Left lung (tissue), 10 donors: ENCODE data around the gene SBF1. TPM values are rescaled to one million over a fixed set of nuclear protein-coding genes. Genes with fewer than 3 reads are reported as not detected.

Experiments used
- ATAC-seq: fragments of 200-7000 bp; cut with Tn5 transposase; one replicate; pipeline ENCODE4 v1.9.1; 2020; ENCODE audit warnings: moderate library complexity
- DNase-seq, 4 donors: peaks; one replicate each; pipeline ENCODE4 v3.0.0-alpha.2; 2013 to 2020
- H3K27ac ChIP-seq, 2 donors: fragments of 200-600 bp; sonication (generic) in 1 of 2; one replicate each; pipeline versions ENCODE4 v1.5.0 to v1.8.0; 2020 to 2021
- H3K27me3 ChIP-seq, 2 donors: fragments of 200-600 bp; sonication (generic) in 1 of 2; one replicate each; pipeline versions ENCODE4 v1.5.0 to v1.8.0; 2020 to 2021
- H3K36me3 ChIP-seq, 2 donors: fragments of 200-600 bp; sonication (generic) in 1 of 2; one replicate each; pipeline versions ENCODE4 v1.5.0 to v1.8.0; 2020 to 2021
- H3K4me1 ChIP-seq, 2 donors: fragments of 200-600 bp; one replicate each; pipeline ENCODE4 v1.8.0; 2021
- H3K4me3 ChIP-seq, 2 donors: fragments of 200-600 bp; sonication (generic) in 1 of 2; one replicate each; pipeline versions ENCODE4 v1.5.0 to v1.8.0; 2020 to 2021; ENCODE audit warnings: mild to moderate bottlenecking in 1 of 2
- H3K9me3 ChIP-seq, 2 donors: fragments of 200-600 bp; sonication (generic) in 1 of 2; one replicate each; pipeline versions ENCODE4 v1.5.0 to v1.8.0; 2020 to 2021
- intact Hi-C, 2 donors: fragments of 100-400 bp; cut with DNase I; formaldehyde crosslinking; loops; one replicate each; pipeline versions ENCODE4 v1.11.2 to v1.14.2; 2022
- polyA plus RNA-seq, 6 donors: library from polyadenylated mRNA; unstranded; fragments of 120-200 nt; gene quantifications; one replicate each; pipeline ENCODE4 v1.2.1, GENCODE V29; 2013; ENCODE audit not compliant: insufficient read length in 6 of 6
- total RNA-seq, 2 donors: library from RNA; stranded (reverse); fragmentation: NEBNext Ultra II Directional; extraction: Animal tissue kit (Norgen Biotek cat#: 25700); gene quantifications; one replicate each; pipeline ENCODE4 v1.2.1, GENCODE V29; 2021
- TF ChIP-seq, protein P1 (sequence below), 2 donors: fragments of 200-600 bp; sonication (generic) in 1 of 2; IDR thresholded peaks; one replicate each; pipeline versions ENCODE4 v1.5.0 to v1.8.0; 2021; ENCODE audit warnings: antibody characterized with exemption in 2 of 2
- donor health status: DM: no; HTN: yes; CAD: no.
- donor health status: DM: no; HTN: no; CAD: no.

The SBF1 gene
- total and polyA plus RNA-seq, 8 donors, result 31.6 to 69.9 (median 41.9) TPM

DNA sequence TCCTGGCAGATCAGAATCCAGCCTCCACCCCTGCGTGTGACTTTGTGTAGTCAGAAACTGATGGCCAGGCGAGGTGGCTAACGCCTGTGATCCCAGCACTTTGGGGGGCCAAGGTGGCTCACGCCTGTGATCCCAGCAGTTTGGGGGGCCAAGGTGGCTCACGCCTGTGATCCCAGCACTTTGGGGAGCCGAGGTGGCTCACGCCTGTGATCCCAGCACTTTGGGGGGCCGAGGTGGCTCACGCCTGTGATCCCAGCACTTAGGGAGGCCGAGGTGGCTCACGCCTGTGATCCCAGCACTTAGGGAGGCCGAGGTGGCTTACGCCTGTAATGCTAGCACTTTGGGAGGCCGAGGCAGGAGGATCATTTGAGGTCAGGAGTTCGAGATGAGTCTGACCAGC, 38.3 kb upstream of the SBF1 start:
- ATAC-seq (no peak), DNase-seq (no peak)
- peaks cover 0 to 29% of the 10 kb centered on the region in 2 donors for H3K36me3 ChIP-seq
- H3K4me1 ChIP-seq, result peaks cover 10 to 19% of the 10 kb centered on the region in 2 donors
- H3K4me3 ChIP-seq, result no peak overlapping the region
- H3K27ac ChIP-seq, result no peak overlapping the region
- intact Hi-C loops, result no loop called here
- H3K27me3 ChIP-seq, result no peaks in the 10 kb centered on the region
- TF ChIP-seq, protein P1, sequence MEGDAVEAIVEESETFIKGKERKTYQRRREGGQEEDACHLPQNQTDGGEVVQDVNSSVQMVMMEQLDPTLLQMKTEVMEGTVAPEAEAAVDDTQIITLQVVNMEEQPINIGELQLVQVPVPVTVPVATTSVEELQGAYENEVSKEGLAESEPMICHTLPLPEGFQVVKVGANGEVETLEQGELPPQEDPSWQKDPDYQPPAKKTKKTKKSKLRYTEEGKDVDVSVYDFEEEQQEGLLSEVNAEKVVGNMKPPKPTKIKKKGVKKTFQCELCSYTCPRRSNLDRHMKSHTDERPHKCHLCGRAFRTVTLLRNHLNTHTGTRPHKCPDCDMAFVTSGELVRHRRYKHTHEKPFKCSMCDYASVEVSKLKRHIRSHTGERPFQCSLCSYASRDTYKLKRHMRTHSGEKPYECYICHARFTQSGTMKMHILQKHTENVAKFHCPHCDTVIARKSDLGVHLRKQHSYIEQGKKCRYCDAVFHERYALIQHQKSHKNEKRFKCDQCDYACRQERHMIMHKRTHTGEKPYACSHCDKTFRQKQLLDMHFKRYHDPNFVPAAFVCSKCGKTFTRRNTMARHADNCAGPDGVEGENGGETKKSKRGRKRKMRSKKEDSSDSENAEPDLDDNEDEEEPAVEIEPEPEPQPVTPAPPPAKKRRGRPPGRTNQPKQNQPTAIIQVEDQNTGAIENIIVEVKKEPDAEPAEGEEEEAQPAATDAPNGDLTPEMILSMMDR (IDR thresholded peaks at IDR 0.05), result no peak
- no peaks in the 10 kb centered on the region for H3K9me3 ChIP-seq

DNA sequence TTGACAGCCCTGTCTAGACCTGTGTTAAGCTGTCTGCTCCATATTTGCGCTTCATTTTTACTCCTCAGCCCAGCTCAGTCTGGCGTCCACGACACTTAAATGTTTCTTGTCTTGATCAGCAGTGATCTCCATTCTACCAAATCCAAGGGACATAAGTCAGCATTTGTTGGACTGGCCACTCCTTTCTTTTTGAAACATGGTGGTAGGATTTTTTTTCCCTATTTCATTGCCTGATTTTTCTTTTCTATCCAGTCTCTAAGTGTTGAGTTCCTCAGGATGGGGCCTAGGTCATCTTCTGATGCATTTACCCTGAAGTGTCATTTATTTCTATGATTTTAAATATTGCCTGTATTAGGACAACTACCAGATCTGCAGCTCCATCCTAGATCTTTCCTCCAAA, 34.1 kb upstream of the SBF1 start:
- Histone ChIP-seq H3K27ac (peak overlapping the region; percentile 82 to 90), H3K27me3 (no peaks in the 10 kb centered on the region), H3K36me3 (peaks cover 0 to 20% of the 10 kb centered on the region in 2 donors), H3K4me3 (peak overlapping the region; percentile 72 to 78), H3K4me1 (peaks cover 17 to 36% of the 10 kb centered on the region in 2 donors), H3K9me3 (no peaks in the 10 kb centered on the region)
- intact Hi-C loops, result loop anchor here in 1 of 2 donors (10.0 kb wide), 1 partner anchor 86 kb away; no protein-coding TSS in a partner anchor
- ATAC-seq (no peak), DNase-seq (no peak)
- TF ChIP-seq, protein P1 (IDR thresholded peaks at IDR 0.05), result no peak

DNA sequence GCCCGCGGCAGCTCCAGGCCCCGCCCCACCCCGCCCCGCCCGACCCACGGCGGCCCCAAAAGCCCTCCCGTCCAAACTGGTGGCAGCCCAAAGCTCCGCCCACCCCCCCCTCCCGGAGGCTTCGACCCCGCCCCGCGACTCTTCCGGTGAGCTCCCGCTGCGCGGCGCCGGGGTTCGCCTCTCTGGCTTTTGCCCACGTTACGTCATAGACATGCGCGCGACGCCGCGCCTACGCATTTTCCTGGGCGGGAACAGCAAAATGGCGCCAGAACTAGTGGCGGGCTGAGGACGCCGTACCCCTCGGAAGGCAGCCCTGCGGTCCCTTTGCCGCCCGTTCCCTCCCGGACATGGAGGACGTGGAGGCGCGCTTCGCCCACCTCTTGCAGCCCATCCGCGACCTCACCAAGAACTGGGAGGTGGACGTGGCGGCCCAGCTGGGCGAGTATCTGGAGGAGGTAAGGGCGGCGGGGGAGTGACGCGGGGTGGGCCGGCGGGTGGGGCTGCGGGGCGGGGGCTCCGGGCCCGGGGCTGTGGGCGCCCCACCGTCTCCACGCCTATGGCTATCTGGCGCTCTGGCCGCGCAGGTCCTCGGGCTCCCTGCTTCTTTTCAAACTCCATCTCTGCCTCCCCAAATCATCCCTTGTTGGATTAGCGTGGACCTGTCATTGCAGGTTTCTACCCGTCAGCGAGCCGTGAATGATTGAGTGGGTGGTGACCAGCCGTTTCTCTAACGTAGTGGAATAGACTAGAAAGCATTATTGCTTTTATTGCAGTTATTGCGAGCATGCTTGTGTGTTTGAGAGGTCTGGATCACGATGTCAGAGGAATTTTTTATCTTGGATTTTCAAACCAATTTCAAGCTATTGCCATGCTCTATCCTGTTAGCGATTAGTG, 33.4 kb upstream of the SBF1 start, which contains the start of gene NCAPH2:
NCAPH2 (plus strand) TSS at position 234 of the 894 bp plus-strand sequence; CDS start at position 348, 114 bp downstream.
- Histone ChIP-seq H3K4me1 (peaks cover 17 to 36% of the 10 kb centered on the region in 2 donors), H3K27ac (peak within 1 kb of the TSS; percentile 82 to 90), H3K36me3 (peaks cover 0 to 25% of the 10 kb centered on the region in 2 donors), H3K4me3 (peak within 1 kb of the TSS; percentile 88 to 90), H3K9me3 (no peaks in the 10 kb centered on the region), H3K27me3 (no peaks in the 10 kb centered on the region)
- intact Hi-C loops, result loop anchor here in 1 of 2 donors (10.0 kb wide), 1 partner anchor 87 kb away; no protein-coding TSS in a partner anchor
- TF ChIP-seq, protein P1 (IDR thresholded peaks at IDR 0.05), result no peak
- DNase-seq, result peak; percentile 96 to 99 (median 98)
- peak; percentile 81 for ATAC-seq

DNA sequence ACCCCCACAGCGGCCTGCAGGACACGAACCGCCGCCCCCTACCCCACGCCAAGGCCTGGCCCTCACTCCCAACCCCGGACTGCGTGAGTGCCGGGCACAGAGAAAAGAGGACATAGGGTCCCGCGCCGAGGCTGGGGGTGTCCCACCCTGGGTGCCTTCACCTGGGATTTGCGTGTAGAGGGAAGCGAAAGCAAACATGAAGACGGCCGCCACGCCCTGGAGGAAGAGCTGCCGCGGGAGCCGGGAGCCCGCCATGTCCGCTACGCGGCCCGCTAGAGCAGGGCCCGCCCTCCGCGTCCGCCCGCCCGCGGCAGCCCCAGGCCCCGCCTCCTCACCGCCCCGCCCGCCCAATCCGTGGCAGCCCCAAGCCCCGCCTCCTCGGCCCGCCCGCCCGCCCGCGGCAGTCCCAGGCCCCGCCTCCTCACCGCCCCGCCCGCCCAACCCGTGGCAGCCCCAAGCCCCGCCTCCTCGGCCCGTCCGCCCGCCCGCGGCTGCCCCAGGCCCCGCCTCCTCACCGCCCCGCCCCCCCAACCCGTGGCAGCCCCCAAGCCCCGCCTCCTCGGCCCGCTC, 32.7 kb upstream of the SBF1 start, which contains the start of gene LMF2:
LMF2 (minus strand) TSS at position 282 of the 570 bp plus-strand sequence; CDS start at position 255, 27 bp downstream.
- TF ChIP-seq, protein P1 (IDR thresholded peaks at IDR 0.05), result no peak
- intact Hi-C loops, result loop anchor here in 1 of 2 donors (10.0 kb wide), 1 partner anchor 87 kb away; no protein-coding TSS in a partner anchor
- DNase-seq (peak in 2 of 4 donors; percentile 92 to 99), ATAC-seq (peak; percentile 80)
- Histone ChIP-seq H3K4me1 (peaks cover 17 to 35% of the 10 kb centered on the region in 2 donors), H3K4me3 (peak within 1 kb of the TSS; percentile 88 to 90), H3K36me3 (peaks cover 0 to 33% of the 10 kb centered on the region in 2 donors), H3K27ac (peak within 1 kb of the TSS; percentile 82 to 90), H3K9me3 (no peaks in the 10 kb centered on the region), H3K27me3 (no peaks in the 10 kb centered on the region)
